Measurements from ENCODE around the gene SFXN3.

SFXN3 gene

DNA sequence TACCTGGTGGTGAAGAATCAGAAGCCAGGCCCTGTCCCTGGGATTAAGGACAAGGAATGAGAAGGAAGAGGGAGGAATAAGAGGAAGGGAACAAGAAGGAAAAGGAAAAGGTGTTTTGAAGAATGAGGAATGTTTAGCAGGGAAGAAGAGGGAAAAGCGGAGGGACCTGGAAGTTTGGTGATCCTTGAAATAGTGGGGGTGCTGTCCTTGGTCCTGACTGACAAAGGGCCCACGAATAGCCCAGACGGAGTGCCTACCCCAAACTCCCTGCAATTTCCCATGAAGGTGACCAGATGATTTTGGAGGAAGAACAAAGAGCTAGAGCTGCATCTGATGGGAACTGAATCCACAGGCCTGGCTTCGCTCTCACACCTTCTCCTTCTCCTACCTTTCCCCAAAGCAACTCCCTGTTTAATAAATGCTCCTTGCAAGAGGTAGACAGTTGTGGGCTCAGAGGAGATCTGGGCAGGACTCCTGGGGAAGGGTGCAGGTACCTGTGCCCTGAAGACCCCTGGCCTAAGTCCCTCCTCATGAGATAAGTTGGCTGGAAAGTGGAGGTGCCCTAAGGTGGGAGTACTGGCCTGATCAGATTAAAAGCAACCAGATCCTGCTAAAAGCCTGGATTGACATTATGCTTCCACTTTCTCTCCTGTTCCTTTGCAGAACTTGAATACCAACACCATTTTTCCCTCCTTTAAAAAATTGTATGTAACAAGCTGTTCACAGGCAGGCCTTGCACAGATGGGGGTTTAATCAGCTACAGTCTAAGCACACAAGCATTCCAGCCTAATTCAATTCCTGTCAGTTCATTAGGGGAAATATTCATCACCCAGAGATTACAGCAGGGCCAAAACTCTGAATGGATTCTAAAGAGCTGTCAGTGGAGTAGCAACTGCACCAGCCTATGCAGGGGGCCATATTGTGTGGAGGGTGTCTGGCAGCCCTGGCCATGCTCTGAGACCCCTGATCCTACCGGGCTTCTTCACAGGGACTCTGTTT is 50.2 kb downstream of the SFXN3 start:
- no peak for DNase-seq

DNA sequence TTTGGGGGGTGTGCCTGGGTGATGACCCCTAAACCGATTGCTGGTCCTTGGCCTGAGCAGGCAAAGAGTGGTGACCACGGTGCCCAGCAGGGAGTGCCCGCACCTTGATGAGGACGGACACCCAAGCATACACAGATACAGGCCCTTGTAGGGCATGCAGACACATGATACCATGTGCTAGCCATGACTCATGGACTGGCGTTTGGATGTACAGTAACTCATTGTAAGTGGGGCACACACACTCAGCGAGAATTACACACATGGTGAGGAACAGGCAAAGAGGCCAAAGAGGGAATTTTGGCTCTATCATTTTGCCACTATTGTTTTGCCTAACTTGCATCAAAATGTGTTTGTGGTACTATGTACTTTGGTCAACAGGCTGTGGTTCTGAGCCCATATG is 54.8 kb downstream of the SFXN3 start:
- DNase-seq: no peak

DNA sequence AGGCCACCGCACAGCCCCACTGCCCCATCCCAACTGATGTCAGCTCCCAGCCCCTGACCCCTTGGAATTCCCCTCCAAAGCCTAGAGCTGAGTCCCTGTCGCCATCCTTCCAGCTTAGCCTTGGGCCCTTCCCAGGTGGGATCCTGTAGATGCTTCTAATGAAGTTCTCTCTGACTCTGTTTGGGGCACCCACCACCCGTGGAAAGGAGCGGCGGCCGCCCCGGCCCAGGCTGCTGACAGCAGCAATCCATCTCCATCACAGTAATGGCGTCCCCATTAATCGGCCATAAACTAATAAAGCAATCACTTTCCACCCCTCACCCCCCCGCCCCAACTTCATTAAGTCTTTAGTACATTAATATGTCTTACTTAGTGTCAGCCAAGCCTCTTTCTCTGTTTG is 56.3 kb downstream of the SFXN3 start:
- DNase-seq: no peak

DNA sequence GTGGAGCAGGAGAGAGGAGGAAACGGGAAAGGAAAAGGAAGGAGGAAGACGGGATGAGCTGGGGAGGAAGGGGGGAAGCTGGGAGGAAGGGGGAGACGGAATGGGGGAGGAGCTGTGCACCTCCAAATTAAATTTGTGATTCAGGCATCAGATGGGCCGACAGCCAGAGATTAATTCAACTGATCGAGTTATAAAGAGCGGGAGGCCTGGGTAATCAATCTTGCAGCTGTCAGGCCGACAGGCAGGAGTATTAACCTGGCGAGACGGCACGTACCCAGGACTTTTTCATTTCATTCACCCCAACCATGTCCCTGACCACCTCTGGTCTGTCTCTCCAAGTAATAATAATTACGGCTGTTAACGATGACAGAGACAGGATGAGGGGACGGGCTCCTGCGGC is 56.9 kb downstream of the SFXN3 start:
- DNase-seq: no peak

DNA sequence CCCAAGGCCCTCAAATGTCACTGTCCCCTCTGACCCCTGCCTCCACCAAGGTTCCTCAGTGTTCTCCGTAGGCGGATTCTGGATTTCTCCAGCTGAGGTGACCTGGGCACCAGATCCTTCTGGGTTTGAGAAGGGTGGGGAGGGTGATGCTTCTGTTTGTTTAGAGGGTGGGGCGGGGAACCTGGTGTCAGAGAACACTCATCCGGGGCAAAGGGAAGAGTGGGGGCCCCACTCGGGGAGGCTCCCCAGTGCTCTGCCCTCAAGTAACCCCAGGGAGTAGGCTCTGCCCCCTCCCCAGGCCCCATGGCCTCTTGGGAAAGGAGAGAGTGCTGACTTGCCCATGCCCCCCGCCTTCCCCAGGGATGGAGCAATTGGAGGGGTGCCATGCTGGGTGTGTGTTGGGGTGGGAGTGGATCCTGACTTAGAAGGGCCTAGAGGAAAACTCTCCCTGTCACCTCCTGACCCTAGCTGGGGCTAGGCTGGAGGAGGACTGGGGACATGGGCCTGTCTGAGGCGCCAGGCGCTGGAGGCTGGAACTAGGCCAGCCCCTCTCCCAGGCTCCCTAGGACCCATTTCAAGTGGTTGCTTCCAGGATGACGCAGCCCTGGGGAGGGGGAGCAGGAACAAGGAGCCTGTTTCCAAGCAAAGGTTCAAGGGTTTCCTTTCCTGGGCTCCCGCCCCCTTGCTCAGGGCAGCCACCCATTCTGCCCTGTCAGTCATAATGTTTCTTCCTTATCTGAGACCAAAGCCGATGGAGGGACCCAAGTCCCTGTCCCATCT is 58.7 kb downstream of the SFXN3 start:
- DNase-seq: peak; percentile 62

DNA sequence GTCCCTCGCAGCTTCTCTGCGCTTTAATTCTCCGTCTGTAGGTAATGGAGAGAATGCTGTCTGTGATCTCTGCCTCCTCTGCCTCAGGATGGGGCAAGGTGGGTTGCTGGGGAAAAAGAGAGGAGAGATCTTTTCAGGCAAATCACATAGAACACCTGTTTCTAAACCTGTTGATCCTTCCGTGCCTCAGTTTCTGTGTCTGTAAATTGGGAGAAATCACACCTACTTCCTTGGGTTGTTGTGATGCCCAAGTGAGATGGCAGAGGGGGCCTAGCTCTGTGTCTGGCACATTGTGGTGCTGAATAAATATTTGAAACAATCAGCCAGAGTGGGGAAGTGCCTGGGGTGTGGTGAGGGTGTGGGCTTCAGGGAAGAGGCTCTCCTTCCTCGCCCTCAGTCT is 59.6 kb downstream of the SFXN3 start:
- no peak for DNase-seq
